Sigmoid colon (tissue), 4 donors: ENCODE results near the gene PLEKHA6.

Experiments used
- CTCF ChIP-seq, 4 experiments: fragments of 450-650 bp in 3 of 4; fragments of 200-600 bp in 1 of 4; IDR thresholded peaks; one replicate each; pipeline ENCODE4 v1.5.1; 2016 to 2019; ENCODE audit warnings: antibody characterized with exemption in 4 of 4, mild to moderate bottlenecking in 3 of 4, moderate library complexity in 2 of 4
- EP300 ChIP-seq, 4 donors: sonication (generic); formaldehyde crosslinking; IDR thresholded peaks; one replicate each; pipeline ENCODE4 v1.6.1; 2017; ENCODE audit warnings: antibody characterized with exemption in 4 of 4
- POLR2A ChIP-seq, 2 donors: fragments of 450-650 bp; IDR thresholded peaks; one replicate each; pipeline ENCODE4 v1.6.1; 2016; ENCODE audit warnings: antibody characterized with exemption in 2 of 2, mild to moderate bottlenecking in 2 of 2, moderate library complexity in 2 of 2
- POLR2AphosphoS5 ChIP-seq, 4 donors: sonication (generic); formaldehyde crosslinking; IDR thresholded peaks; one replicate each; pipeline ENCODE4 v1.6.1; 2017; ENCODE audit warnings: antibody characterized with exemption in 4 of 4

- TF ChIP-seq POLR2A (IDR thresholded peaks at IDR 0.05) (no peak), CTCF (IDR thresholded peaks at IDR 0.05) (no peak), EP300 (IDR thresholded peaks at IDR 0.05) (no peak), POLR2AphosphoS5 (IDR thresholded peaks at IDR 0.05) (no peak)
Observed at GRCh38 chr1:204259782-204260181, 99.9 kb downstream of the PLEKHA6 start.
